NCI-H2227 treated with DMSO at 0.1 percent for 48 hours (cell line): ENCODE data around the gene PDPN.
"Not testable (repeated sequence)": the region's sequence is repeated elsewhere in the genome, so short reads cannot be mapped to it uniquely, and the experiment has no call there.

ENCODE experiments used
- DNase-seq: peaks from one replicate; lab custom pipeline; 2025; lab: John Stamatoyannopoulos, UW

PDPN gene

GRCh38 chr1:13583595-13583965 lies at the start of gene PDPN:
Gene PDPN, plus strand, starts transcription at chr1:13583832. Its CDS starts 202 bp downstream, at chr1:13584034.
- no peak for DNase-seq

- DNase-seq: no peak
Measured at GRCh38 chr1:13535227-13535626, 48.4 kb upstream of the PDPN start.

- DNase-seq: no peak
Measured at GRCh38 chr1:13536571-13536970, 47.1 kb upstream of the PDPN start.

GRCh38 chr1:13538832-13539231 lies 44.8 kb upstream of the PDPN start:
- no peak for DNase-seq

- DNase-seq: no peak
Measured at GRCh38 chr1:13539683-13540082, 43.9 kb upstream of the PDPN start.

GRCh38 chr1:13540866-13541265 lies 42.8 kb upstream of the PDPN start:
- no peak for DNase-seq

GRCh38 chr1:13541435-13542215 lies 42.0 kb upstream of the PDPN start:
- no peak for DNase-seq

- peak; percentile 19 for DNase-seq
Measured at GRCh38 chr1:13543451-13544220, 40.0 kb upstream of the PDPN start.

- no peak for DNase-seq
Measured at GRCh38 chr1:13544221-13544556, 39.4 kb upstream of the PDPN start.

- DNase-seq: no peak
Measured at GRCh38 chr1:13546791-13547190, 36.8 kb upstream of the PDPN start.

- DNase-seq: no peak
Measured at GRCh38 chr1:13548281-13548680, 35.4 kb upstream of the PDPN start.

- no peak for DNase-seq
Measured at GRCh38 chr1:13549021-13549420, 34.6 kb upstream of the PDPN start.

GRCh38 chr1:13549521-13549920 lies 34.1 kb upstream of the PDPN start:
- no peak for DNase-seq

GRCh38 chr1:13550663-13551062 lies 33.0 kb upstream of the PDPN start:
- no peak for DNase-seq

GRCh38 chr1:13554798-13555197 lies 28.8 kb upstream of the PDPN start:
- no peak for DNase-seq

- no peak for DNase-seq
Measured at GRCh38 chr1:13556224-13556764, 27.3 kb upstream of the PDPN start.

- DNase-seq: no peak
Measured at GRCh38 chr1:13560541-13560940, 23.1 kb upstream of the PDPN start.

- not testable (repeated sequence) for DNase-seq
Measured at GRCh38 chr1:13562981-13563380, 20.7 kb upstream of the PDPN start.

- DNase-seq: no peak
Measured at GRCh38 chr1:13564073-13564472, 19.6 kb upstream of the PDPN start.

- DNase-seq: not testable (repeated sequence)
Measured at GRCh38 chr1:13570435-13570834, 13.2 kb upstream of the PDPN start.

- DNase-seq: no peak
Measured at GRCh38 chr1:13570924-13571323, 12.7 kb upstream of the PDPN start.

GRCh38 chr1:13573586-13573985 lies 10.0 kb upstream of the PDPN start:
- no peak for DNase-seq

- no peak for DNase-seq
Measured at GRCh38 chr1:13576926-13577325, 6.7 kb upstream of the PDPN start.
